ENCODE measurements around the gene RIC8B.

RIC8B gene

DNA sequence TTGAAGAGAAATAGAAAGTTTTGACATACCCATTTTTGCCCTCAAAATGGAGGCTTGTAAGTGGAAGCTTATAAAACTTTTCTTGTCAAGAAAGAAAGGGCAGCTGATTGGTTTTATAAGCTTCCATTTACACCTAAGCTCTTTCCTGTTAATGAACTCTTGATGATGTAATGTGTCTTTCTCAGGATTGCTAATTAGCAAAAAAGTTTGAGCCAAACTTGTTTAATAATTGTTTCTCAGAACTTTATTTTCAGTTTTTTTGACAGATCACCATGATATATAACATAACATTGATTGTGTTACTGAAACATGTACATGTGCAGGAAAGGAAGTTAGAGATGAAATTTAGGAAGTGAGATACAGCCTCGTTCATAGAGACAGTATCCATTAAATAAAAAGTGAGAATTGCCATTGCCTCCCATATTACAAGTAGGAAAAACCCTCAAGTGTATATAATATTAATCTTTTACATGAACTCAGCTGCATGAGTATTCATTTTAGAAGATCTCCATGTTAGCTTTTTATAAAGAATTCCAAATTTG is 26.8 kb downstream of the RIC8B start:
- H3K36me3 Mint-ChIP-seq, result peaks cover 3 to 7% of the 10 kb centered on the region in 2 donors
- no peak overlapping the region for H3K4me3 Mint-ChIP-seq
- no peaks in the 10 kb centered on the region for H3K27me3 Mint-ChIP-seq
- no peak overlapping the region for H3K27ac Mint-ChIP-seq
- ATAC-seq (replicated peaks) (peak in 1 of 2 donors; percentile 53), DNase-seq (no peak)
- H3K9me3 Mint-ChIP-seq, result no peaks in the 10 kb centered on the region
- peaks cover 0 to 7% of the 10 kb centered on the region in 2 donors for H3K4me1 Mint-ChIP-seq

DNA sequence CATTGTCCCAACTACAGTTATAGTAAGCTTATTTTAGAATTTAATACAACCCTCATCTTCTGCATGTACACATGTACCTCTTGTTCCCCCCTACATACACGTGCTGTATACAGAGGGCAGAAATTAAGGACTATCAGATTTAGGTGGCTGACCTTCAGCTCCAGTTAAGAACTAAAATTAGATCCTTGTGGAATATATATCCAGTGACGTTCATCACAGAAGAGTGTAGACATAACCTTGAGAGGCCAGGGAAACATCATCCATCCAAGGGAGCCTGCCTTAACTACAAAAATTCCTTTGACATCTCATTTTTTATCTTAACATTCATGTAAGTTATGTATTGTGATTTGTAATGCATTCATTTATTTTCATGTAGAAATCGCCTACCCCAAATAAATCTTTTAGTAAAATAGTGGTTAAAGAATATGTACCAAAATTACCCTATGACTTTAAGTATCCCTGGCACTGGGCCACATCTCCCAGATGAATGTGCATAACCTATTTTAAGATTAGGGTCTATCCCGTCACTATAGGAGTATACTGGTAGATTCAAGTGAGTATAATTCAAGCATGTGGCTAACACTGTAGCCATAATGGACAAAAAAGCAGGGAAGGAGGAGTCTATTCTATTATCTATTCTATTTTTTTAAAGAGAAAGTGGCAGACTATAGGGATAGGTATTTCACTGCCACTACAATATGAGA is 27.5 kb downstream of the RIC8B start:
- Mint-ChIP-seq H3K36me3 (peaks cover 3 to 7% of the 10 kb centered on the region in 2 donors), H3K4me3 (no peak overlapping the region), H3K27ac (no peak overlapping the region), H3K4me1 (peaks cover 0 to 7% of the 10 kb centered on the region in 2 donors), H3K9me3 (no peaks in the 10 kb centered on the region), H3K27me3 (no peaks in the 10 kb centered on the region)
- ATAC-seq (replicated peaks), result no peak
- DNase-seq, result no peak

DNA sequence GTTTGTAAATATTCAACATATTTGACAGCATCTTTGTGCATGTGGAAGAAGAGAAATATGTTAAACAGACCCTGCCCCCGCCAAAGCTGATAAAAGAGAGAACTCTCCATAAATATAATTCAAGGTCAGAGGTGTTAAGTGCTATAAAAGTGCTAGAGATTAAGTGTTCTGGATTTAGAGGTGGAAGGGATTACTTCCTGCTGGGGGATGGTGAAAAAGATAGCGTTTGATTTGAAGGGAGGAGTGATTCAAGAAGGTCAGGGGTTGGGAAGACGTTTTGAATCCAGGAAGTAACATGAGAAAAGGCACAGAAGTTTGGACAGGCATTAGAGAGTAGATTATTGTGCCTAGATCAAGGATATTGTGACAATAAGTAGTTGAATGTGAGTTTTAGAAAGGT is 30.2 kb downstream of the RIC8B start:
- no peak for ATAC-seq (replicated peaks)
- DNase-seq, result no peak
- peaks cover 3 to 7% of the 10 kb centered on the region in 2 donors for H3K36me3 Mint-ChIP-seq
- no peak overlapping the region for H3K4me3 Mint-ChIP-seq
- no peaks in the 10 kb centered on the region for H3K27me3 Mint-ChIP-seq
- H3K4me1 Mint-ChIP-seq, result peaks cover 0 to 7% of the 10 kb centered on the region in 2 donors
- H3K27ac Mint-ChIP-seq, result no peak overlapping the region
- no peaks in the 10 kb centered on the region for H3K9me3 Mint-ChIP-seq

DNA sequence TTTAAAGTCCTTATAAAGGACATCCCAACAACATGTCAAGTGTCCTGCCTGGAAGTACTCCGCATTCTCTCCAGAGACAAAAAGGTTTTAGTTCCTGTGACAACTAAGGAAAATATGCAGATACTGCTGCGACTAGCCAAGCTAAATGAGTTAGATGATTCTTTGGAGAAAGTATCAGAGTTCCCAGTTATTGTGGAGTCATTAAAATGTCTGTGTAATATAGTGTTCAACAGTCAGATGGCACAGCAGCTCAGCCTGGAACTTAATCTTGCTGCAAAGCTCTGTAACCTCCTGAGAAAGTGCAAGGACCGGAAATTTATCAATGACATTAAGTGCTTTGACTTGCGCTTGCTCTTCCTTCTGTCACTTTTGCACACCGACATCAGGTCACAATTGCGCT is 40.2 kb downstream of the RIC8B start:
- Mint-ChIP-seq H3K27me3 (no peaks in the 10 kb centered on the region), H3K9me3 (no peaks in the 10 kb centered on the region), H3K4me3 (no peak overlapping the region), H3K36me3 (peaks cover 3 to 6% of the 10 kb centered on the region in 2 donors), H3K27ac (no peak overlapping the region), H3K4me1 (no peaks in the 10 kb centered on the region)
- DNase-seq (no peak), ATAC-seq (replicated peaks) (no peak)

DNA sequence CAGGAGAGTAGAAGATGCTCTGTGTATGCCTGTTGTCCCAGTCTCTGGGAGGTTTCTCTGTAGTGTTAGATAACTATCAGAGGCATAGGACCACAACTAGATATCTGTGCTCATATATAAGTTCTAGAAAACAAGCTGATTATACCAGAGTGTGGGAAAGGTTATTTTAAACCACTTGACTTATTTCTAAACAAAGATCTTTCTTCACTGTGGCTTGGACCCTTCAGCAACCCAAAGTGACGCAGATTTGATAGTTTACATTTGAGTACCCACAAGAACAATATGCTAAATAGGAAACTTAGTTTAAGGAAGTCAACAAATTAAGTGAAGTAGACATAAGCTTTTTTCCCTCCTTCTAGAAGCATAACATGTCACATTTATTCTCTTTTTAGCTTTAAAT is 41.3 kb downstream of the RIC8B start:
- no peaks in the 10 kb centered on the region for H3K27me3 Mint-ChIP-seq
- H3K4me3 Mint-ChIP-seq, result no peak overlapping the region
- DNase-seq (no peak), ATAC-seq (replicated peaks) (no peak)
- no peaks in the 10 kb centered on the region for H3K9me3 Mint-ChIP-seq
- H3K36me3 Mint-ChIP-seq, result peaks cover 3 to 6% of the 10 kb centered on the region in 2 donors
- no peaks in the 10 kb centered on the region for H3K4me1 Mint-ChIP-seq
- no peak overlapping the region for H3K27ac Mint-ChIP-seq

DNA sequence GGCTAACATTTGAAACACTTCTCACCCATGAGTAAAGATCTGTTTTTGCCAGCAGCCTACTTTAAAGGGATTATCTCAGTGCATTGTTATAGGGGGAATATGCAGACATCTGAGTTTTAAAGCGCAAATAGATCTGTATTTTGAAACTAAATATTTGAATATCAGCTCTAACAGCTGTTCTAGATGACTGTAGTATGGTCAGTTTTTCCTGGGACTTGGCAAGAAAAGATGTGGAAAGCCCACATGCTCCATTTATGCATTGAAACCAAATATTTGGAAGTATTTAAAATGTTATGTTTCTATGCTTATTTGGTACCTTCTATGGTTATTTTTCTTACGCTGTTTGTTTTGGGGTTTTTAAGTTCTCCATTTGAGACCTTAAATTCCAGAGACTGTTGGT is 41.7 kb downstream of the RIC8B start:
- H3K4me3 Mint-ChIP-seq, result no peak overlapping the region

DNA sequence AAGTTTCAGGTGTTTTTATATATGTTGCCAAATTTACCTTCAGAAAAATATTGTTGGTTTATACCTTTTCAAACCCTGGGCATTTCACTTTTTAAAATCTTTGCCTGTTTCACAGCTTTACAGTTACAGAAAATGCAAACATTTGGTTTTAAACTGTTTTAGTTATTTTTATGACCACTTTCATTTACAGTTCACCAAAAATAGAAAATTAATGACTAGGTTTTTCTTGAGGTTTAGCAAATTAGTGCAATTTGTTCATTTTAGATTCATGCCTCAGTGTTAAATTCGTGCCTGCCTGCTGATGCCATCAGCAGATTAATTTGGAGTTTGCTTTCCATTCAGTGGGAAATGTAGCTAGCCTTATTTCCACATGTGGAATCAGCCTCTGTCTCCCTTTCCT is 45.5 kb downstream of the RIC8B start:
- Mint-ChIP-seq H3K36me3 (peaks cover 3 to 6% of the 10 kb centered on the region in 2 donors), H3K4me1 (no peaks in the 10 kb centered on the region), H3K27me3 (no peaks in the 10 kb centered on the region), H3K4me3 (no peak overlapping the region), H3K9me3 (no peaks in the 10 kb centered on the region), H3K27ac (no peak overlapping the region)
- ATAC-seq (replicated peaks) (no peak), DNase-seq (no peak)

More for the DNA sequence above, 41.7 kb downstream of the RIC8B start:
- Mint-ChIP-seq H3K27me3 (no peaks in the 10 kb centered on the region), H3K27ac (no peak overlapping the region), H3K4me1 (no peaks in the 10 kb centered on the region), H3K9me3 (no peaks in the 10 kb centered on the region), H3K36me3 (peaks cover 3 to 7% of the 10 kb centered on the region in 2 donors)
- DNase-seq (no peak), ATAC-seq (replicated peaks) (no peak)

DNA sequence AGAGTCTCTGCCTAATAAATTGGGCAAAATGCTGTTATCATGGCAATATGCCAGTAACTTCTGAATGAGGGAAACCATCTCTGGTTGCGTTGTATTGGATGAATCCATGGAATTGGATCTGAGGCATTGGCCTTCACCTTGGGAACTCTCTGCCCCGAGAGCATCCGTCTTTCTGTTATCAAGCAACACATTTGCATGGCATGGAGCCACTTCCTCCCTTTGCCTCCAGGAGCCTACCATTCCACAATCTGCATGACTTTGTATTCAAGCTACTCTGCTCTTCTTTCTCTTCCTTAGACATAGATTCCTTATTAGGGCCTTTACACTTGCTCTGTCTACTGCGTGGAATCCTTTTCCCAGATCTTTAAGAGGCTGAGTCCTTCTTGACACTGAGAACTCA is 57.2 kb downstream of the RIC8B start:
- no peak overlapping the region for H3K4me3 Mint-ChIP-seq
- no peak for DNase-seq
- ATAC-seq (replicated peaks), result no peak
- H3K36me3 Mint-ChIP-seq, result peaks cover 0 to 9% of the 10 kb centered on the region in 2 donors
- no peak overlapping the region for H3K27ac Mint-ChIP-seq
- no peaks in the 10 kb centered on the region for H3K27me3 Mint-ChIP-seq
- H3K4me1 Mint-ChIP-seq, result no peaks in the 10 kb centered on the region
- H3K9me3 Mint-ChIP-seq, result no peaks in the 10 kb centered on the region

DNA sequence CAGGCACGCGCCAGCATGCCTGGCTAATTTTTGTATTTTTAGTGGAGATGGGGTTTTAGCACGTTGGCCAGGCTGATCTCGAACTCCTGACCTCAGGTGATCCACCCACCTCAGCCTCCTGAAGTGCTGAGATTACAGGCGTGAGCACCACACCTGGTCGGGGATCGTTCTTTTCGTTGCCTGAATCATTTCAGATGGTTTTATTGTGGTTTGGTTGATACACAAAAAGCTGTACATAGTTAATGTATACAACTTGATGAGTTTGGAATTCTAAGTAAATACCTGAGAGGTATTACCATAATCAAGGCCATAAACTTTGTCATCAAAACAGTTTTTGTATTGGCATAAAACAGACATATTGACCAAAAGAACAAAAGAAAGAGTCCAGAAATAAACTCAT is 63.3 kb downstream of the RIC8B start:
- peaks cover 8 to 16% of the 10 kb centered on the region in 2 donors for H3K27me3 Mint-ChIP-seq
- H3K36me3 Mint-ChIP-seq, result peaks cover 4 to 5% of the 10 kb centered on the region in 2 donors
- H3K4me1 Mint-ChIP-seq, result no peaks in the 10 kb centered on the region

DNA sequence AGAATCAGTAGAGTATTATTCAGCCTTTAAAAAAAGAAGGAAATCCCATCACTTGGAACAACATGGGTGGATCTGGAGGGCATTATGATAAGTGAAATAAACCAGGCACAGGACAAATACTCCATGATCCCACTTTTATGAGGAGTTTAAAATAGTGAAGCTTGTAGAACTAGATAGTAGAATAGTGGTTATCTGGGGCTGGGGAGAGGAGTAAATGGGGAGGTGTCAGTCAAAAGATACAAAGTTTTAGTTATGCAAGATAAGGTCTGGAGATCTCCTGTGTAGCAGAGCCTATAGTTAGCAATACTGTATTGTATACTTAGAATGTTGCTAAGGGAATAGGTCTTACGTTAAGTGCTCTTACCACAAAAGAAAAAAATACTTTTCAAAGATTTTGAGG is 64.9 kb downstream of the RIC8B start:
- DNase-seq (no peak), ATAC-seq (replicated peaks) (no peak)
- Mint-ChIP-seq H3K9me3 (no peaks in the 10 kb centered on the region), H3K36me3 (peaks cover 5 to 6% of the 10 kb centered on the region in 2 donors), H3K4me3 (no peak overlapping the region), H3K4me1 (no peaks in the 10 kb centered on the region), H3K27ac (no peak overlapping the region), H3K27me3 (peaks cover 8 to 16% of the 10 kb centered on the region in 2 donors)

More for the DNA sequence above, 63.3 kb downstream of the RIC8B start:
- no peak for DNase-seq
- H3K9me3 Mint-ChIP-seq, result no peaks in the 10 kb centered on the region
- no peak overlapping the region for H3K27ac Mint-ChIP-seq
- no peak overlapping the region for H3K4me3 Mint-ChIP-seq
- no peak for ATAC-seq (replicated peaks)

DNA sequence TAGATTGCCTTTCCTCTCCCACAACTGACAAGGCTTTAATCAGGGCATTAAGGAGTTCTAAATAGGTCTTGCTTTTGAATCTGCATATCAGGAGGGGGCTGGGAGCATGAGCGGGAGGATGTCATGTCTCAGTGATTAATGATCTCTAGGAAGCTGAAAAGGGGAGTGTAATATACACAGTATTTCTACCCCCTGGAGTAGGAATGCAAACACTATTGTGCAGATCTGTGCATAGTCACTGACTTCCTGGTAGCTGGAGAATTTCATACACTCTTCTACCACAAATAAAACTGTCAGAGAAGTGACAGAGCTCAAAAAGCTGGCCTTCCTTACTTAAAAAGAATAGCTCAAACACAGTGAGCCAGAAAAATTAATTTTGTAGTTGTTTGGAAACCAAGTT is 65.8 kb downstream of the RIC8B start:
- H3K27me3 Mint-ChIP-seq, result peaks cover 8 to 16% of the 10 kb centered on the region in 2 donors
- no peak overlapping the region for H3K27ac Mint-ChIP-seq
- no peaks in the 10 kb centered on the region for H3K9me3 Mint-ChIP-seq
- H3K4me3 Mint-ChIP-seq, result no peak overlapping the region
- no peaks in the 10 kb centered on the region for H3K4me1 Mint-ChIP-seq
- DNase-seq (no peak), ATAC-seq (replicated peaks) (no peak)
- H3K36me3 Mint-ChIP-seq, result peaks cover 3 to 5% of the 10 kb centered on the region in 2 donors

DNA sequence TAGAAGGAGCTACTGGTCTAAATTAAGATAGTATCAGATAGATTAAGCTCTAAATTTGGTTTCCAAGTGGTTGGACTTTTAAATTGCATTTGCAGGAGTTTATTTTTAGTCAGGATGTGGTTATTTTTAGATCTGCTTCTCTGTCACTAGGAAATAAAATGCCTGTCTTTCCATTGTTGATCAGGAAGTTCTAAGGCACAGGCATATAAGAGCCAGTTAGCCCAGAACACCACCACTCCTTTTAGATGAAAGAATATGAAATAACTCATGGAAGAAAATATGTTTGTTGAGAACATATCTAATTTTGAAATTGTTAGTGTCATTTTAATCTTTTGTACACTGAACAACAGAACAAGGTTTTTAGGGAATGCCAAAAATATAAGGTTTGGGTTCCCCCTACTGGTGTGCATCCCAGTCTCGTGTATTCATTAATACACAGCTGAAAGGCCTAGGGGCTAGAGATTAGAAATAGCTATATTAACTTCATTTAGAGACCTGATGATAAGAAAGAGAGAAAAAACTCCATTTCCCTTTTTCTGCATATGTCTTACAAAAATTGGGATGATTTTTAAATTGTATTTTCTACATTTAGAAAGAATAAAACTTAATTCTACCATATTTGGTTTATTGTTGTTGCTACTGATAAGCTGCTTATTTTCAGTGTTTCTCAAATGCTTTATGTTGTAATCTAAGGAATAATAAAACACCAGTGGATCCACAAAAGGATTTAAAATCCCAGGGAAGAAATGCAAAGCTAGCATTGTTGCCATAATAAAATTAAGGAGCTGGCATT is 67.2 kb downstream of the RIC8B start:
- ATAC-seq (replicated peaks), result peak; percentile 41 to 43
- H3K27me3 Mint-ChIP-seq, result peaks cover 8 to 16% of the 10 kb centered on the region in 2 donors
- H3K27ac Mint-ChIP-seq, result no peak overlapping the region
- H3K4me3 Mint-ChIP-seq, result no peak overlapping the region
- peaks cover 3 to 5% of the 10 kb centered on the region in 2 donors for H3K36me3 Mint-ChIP-seq
- no peaks in the 10 kb centered on the region for H3K9me3 Mint-ChIP-seq
- H3K4me1 Mint-ChIP-seq, result no peaks in the 10 kb centered on the region
- no peak for DNase-seq

DNA sequence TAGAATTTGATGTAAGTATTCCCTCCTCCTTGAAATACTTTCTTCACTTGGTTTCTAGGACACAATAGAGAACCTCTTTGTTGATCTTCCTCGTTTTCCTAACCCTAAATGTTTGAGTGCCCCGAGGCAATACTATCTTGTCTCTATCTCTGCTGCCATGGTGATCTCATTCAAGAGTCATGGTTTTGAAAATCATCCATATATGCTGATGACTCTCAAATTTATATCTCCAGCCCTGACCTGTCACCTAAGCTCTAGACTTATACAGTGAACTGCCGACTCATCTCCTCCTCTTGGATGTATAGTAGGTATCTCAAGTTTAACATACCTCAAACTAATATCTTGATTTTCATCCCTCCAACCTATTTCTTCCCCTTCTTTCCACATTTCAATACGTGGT is 71.4 kb downstream of the RIC8B start:
- no peak overlapping the region for H3K27ac Mint-ChIP-seq
- DNase-seq, result no peak
- H3K9me3 Mint-ChIP-seq, result peaks cover 0 to 1% of the 10 kb centered on the region in 2 donors
- H3K4me1 Mint-ChIP-seq, result no peaks in the 10 kb centered on the region
- H3K36me3 Mint-ChIP-seq, result peaks cover 3 to 5% of the 10 kb centered on the region in 2 donors
- peaks cover 0 to 5% of the 10 kb centered on the region in 2 donors for H3K27me3 Mint-ChIP-seq
- no peak for ATAC-seq (replicated peaks)
- H3K4me3 Mint-ChIP-seq, result no peak overlapping the region

DNA sequence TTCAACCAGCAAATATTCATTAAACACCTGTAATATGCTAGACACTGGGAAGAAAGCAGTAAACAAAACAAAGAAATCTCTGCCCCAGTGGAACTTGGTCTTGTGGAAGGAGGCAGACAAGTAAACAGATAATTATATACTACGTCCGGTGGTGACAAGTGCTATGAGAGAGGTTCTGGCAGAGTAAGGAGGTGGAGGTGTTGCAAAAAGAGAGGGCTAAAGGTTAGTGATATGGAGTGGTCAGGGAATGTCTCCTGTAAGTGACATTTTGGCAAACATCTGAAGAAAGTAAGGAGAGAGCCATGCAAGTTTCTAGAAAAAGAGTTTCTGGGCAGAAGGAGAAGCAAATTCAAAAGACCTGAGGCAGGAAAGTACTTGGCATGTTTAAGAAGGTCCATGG is 73.4 kb downstream of the RIC8B start:
- no peak for ATAC-seq (replicated peaks)
- H3K27ac Mint-ChIP-seq, result no peak overlapping the region
- H3K4me3 Mint-ChIP-seq, result no peak overlapping the region
- H3K36me3 Mint-ChIP-seq, result peaks cover 3 to 5% of the 10 kb centered on the region in 2 donors
- DNase-seq, result no peak
- H3K9me3 Mint-ChIP-seq, result peaks cover 0 to 1% of the 10 kb centered on the region in 2 donors
- peaks cover 0 to 5% of the 10 kb centered on the region in 2 donors for H3K27me3 Mint-ChIP-seq
- H3K4me1 Mint-ChIP-seq, result no peaks in the 10 kb centered on the region

DNA sequence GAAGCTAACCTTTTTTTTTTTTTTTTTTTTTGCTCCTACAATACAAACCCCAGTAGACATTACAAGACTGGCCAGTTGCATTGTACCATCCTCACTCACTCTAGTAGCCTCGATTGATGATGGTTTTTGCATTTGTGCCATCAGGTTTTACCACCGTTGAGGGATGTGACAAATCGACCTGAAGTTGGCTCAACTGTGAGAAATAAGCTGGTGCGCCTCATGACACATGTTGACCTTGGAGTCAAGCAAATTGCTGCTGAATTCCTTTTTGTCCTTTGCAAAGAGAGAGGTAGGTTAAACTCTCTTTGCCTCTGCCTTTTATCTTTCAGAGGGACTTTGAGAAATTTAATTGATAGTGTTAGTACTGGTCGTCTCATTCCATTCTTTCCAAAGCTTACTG is 76.8 kb downstream of the RIC8B start:
- H3K4me3 Mint-ChIP-seq, result no peak overlapping the region
- H3K4me1 Mint-ChIP-seq, result peaks cover 0 to 5% of the 10 kb centered on the region in 2 donors
- H3K27ac Mint-ChIP-seq, result no peak overlapping the region
- H3K27me3 Mint-ChIP-seq, result peaks cover 0 to 11% of the 10 kb centered on the region in 2 donors
- ATAC-seq (replicated peaks), result no peak
- H3K36me3 Mint-ChIP-seq, result peaks cover 3 to 9% of the 10 kb centered on the region in 2 donors
- peaks cover 0 to 1% of the 10 kb centered on the region in 2 donors for H3K9me3 Mint-ChIP-seq
- DNase-seq, result no peak

Data from stimulated activated naive B cell treated with anti-CD40 and anti-IgM and Interleukin-4, amounts not matched to agents 10 μg/mL and 1 μg/mL and 100 μg/mL, for 72 hours (primary cell).